Activated CD8-positive, alpha-beta memory T cell treated with anti-CD3 and anti-CD28 coated beads for 4 hours (primary cell): Measurements from ENCODE around the gene CADPS2.
"Not testable (repeated sequence)": the region's sequence is repeated elsewhere in the genome, so short reads cannot be mapped to it uniquely, and the experiment has no call there.

Experiments
- DNase-seq, 2 donors: peaks; one replicate each; pipeline ENCODE4 v3.0.0-alpha.2; 2020; ENCODE audit warnings: low read depth in 2 of 2

CADPS2 gene

GRCh38 chr7:122849957-122850328, 36.3 kb downstream of the CADPS2 start:
- DNase-seq: no peak

- no peak for DNase-seq
These were observed 36.8 kb downstream of the CADPS2 start for GRCh38 chr7:122849322-122849956.

DNA sequence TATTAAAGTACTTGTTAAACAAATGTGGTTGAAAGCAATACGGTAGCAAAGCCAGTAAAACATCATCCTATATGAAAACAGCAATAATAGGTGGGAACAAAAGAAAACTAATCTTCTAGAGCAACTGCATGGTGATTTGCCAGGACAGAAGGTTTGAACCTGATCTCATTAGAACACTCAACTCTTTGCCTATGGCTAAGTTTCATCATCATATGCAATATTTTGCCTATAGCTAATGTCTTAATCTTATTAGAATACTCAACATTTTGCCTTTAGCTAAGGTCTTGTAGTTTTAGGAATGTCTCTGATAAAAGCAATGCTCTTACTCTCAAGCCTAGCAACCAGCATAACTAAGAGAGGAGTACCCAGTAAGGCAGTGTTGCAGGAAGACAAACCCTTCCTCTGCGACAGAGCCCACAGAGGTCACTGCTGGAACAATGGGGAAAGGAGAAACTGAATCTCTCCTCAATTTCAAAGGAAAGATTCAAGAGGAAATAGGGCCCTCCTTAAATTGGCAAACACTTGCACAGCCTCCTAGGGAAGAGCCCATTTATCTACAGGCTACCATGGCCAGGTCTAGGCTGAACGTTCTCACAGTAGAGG, 38.3 kb downstream of the CADPS2 start:
- no peak for DNase-seq

- DNase-seq: no peak
These were observed 39.7 kb downstream of the CADPS2 start for GRCh38 chr7:122846591-122846990.

- DNase-seq: no peak
These were observed 41.0 kb downstream of the CADPS2 start for GRCh38 chr7:122845286-122845685.

DNA sequence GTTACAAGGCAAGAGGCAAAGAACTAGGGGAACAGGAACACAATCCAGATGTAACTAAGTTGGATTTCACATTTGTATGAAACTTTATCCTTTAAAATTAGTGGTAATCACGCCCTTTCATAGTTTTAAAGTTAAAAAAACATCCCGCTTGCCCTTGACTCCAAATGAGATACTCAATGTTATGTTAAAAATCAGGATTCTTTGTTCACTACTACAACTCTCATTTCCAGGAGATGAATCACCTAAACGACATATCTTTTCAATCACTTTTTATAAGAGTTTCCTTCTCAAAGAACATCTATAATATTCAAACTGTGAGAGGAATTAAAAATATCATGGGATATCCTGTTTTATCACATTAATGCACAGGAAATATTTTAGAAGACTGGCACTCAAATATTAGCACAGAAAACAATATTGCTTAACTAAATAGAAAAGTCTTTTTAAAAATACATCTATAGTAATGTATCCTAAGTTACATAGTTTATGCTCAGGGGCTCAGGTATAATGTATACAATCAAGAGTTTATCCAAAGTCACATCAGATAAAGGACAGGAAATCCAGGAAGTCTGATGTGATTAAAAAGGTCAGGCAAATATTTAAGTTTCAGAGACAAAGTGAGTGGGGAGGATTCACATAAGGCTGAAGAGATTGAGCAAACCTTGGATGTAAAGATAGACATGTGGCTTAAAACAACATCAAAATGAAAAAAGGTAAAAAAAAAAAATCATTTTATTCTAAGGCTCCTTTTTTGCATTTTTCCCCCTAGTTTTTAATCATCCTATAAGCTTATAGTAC, 41.9 kb downstream of the CADPS2 start:
- DNase-seq: no peak

DNA sequence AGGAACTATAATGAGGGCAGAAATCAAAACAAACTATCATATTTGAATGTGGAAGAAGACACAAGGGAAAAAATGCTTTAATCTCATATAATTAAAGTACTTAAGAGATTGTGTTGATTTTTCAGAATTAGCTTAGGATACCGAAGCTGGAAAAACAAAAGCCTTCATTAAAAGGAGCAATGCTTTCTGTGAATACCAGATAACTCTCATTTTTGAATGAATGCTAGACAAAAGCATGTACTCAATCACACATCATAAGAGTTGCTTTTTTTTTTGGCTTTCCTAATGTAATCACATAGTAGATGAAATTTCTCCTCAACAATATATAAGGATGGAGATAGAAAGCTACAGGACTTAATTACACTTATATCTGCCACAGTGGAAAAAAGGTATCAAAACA, 43.3 kb downstream of the CADPS2 start:
- DNase-seq: no peak

- DNase-seq: not testable (repeated sequence)
These were observed 50.0 kb downstream of the CADPS2 start for GRCh38 chr7:122836286-122836685.

GRCh38 chr7:122834571-122834942, 51.7 kb downstream of the CADPS2 start:
- not testable (repeated sequence) for DNase-seq

- DNase-seq: no peak
These were observed 52.2 kb downstream of the CADPS2 start for GRCh38 chr7:122833888-122834570.

DNA sequence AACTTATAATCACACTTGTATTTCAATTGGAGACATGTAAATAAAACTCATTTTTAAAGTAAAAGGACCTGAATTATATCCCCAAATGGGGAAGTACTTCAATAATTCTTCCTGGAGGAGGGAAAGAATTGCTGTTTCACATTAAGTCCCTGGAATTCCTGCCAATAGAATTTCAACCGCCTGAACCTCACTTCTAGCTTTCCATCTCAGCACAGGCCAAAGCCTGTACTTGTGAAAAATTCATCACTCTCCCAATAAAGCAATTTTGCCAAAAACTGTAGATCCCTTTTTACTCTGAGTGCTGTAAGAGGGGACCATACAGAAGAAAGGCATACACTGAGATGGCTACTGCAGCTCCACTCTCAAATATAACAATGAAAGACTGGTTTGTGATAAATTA, 54.8 kb downstream of the CADPS2 start:
- DNase-seq: no peak

DNA sequence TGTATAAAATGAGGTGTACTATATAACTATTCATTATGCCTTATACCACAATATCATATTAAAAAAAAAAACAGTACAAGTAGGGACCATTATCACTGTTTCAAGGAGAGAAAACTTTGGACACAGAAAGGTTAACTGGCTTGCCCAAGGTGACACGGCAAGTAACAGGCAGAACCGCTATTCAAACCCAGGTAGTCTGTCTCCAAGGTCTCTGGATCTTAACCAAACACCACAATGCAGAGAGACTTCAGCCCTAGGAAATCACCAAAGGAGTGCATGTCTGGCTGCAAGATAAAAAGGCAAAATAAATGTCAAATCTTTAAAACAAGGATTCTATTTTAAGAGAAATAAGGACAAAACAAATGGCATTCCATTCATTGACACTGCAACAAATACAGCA, 56.3 kb downstream of the CADPS2 start:
- DNase-seq: no peak

- no peak for DNase-seq
These were observed 58.5 kb downstream of the CADPS2 start for GRCh38 chr7:122827763-122828162.

- DNase-seq: no peak
These were observed 72.4 kb downstream of the CADPS2 start for GRCh38 chr7:122813845-122814244.

GRCh38 chr7:122803851-122804250, 82.4 kb downstream of the CADPS2 start:
- no peak for DNase-seq

GRCh38 chr7:122803323-122803722, 82.9 kb downstream of the CADPS2 start:
- DNase-seq: no peak

DNA sequence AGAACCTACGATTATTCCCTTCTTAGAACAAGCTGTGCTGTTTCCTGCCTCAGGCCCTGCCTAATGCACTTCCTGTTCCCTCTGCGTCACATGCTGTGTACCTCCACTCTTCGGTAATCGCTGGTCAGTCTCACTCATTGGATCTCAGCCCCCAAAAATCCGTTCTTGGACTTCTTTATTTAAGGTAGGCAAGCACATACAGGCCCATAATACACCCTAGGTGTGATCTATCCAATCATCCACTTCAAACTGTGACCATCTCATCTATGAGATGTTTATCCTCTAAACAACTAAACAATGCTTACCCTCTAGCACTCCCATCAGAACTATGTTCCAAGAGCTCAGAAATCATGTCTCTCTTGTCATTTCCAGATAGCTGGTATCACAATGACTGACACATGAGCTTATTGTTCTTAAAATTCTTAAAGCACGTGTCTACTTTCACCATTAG, 83.9 kb downstream of the CADPS2 start:
- no peak for DNase-seq

DNA sequence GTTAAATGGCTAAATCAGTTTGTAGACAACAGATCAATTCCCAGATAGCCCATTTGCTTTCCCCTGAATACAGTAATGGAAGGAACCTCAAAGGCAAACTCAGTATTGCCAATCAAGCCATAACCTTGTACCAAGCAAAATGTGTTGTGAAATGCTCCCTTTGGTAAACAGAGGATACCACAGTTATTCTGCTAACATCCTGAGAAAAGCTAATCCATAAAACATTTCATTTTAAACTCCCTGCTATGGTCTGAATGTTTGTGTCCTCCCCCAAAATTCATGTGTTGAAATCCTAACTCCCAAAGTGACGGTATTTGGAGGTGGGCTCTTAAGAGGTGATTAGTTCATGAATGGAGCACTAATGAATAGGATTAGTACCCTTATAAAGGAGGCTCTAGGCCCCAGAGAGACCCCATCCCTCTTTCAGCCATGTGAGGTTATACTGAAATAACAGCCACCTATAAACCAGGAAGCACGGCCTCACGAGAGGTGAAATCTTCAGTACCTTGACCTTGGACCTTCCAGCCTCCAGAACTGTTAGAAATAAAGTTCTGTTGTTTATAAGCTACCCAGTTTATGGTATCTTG, 94.2 kb downstream of the CADPS2 start:
- DNase-seq: no peak

GRCh38 chr7:122790591-122790990, 95.7 kb downstream of the CADPS2 start:
- no peak for DNase-seq

DNA sequence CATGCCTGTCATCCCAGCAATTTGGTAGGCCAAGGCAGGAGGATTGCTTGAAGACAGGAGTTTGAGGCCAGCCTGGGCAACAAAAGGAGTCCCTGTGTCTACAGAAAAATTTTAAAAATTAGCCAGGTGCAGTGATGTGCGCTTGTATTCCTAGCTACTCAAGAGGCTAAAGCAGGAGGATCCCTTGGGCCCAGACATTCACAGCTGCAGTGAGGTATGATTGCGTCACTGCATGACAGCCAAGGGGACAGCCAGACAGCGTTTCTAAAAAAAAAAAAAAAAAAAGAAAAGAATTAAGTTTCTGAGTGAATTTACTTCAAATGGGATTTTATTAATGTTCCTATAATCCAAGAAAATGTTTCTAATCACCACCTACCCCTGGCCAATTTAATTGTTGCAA, 96.1 kb downstream of the CADPS2 start:
- no peak for DNase-seq

- DNase-seq: no peak
These were observed 97.1 kb downstream of the CADPS2 start for GRCh38 chr7:122789156-122789555.

GRCh38 chr7:122770686-122771335, 115.4 kb downstream of the CADPS2 start:
- DNase-seq: no peak
